SU-DHL-6 (cell line): ENCODE measurements around the gene UROC1.

Experiments used
- H2AFZ ChIP-seq: fragments of 200-600 bp; sonication (generic); 2 replicates; pipeline ENCODE4 v1.6.1; 2014; ENCODE audit warnings: low read depth, mild to moderate bottlenecking, moderate library complexity, mixed read lengths, antibody characterized with exemption, low read length; ENCODE audit not compliant: severe bottlenecking
- H3F3A ChIP-seq: fragments of 200-600 bp; shearing (Covaris generic); 2 replicates; pipeline ENCODE4 v1.6.0; 2016; ENCODE audit warnings: antibody characterized with exemption, mild to moderate bottlenecking; ENCODE audit not compliant: insufficient read depth
- H3K27ac ChIP-seq: fragments of 200-600 bp; sonication (generic); 2 replicates; pipeline ENCODE4 v1.5.1; 2016; ENCODE audit warnings: low read depth, mild to moderate bottlenecking, low read length, moderate library complexity, mixed read lengths
- H3K27me3 ChIP-seq: fragments of 200-600 bp; sonication (generic), shearing (Covaris generic); 2 replicates; pipeline ENCODE4 v1.6.0; 2014; ENCODE audit warnings: mild to moderate bottlenecking, low read length
- H3K36me3 ChIP-seq: fragments of 200-600 bp; sonication (generic); 2 replicates; pipeline ENCODE4 v1.6.1; 2014; ENCODE audit warnings: mild to moderate bottlenecking, low read length, mixed read lengths
- H3K4me2 ChIP-seq: fragments of 300-600, 200-600 bp; shearing (Covaris generic), sonication (generic); 2 replicates; pipeline ENCODE4 v1.6.0; 2014; ENCODE audit warnings: low read length, low read depth, mild to moderate bottlenecking; ENCODE audit not compliant: poor library complexity, severe bottlenecking
- H3K4me3 ChIP-seq: fragments of 200-600 bp; sonication (generic); 2 replicates; pipeline ENCODE4 v1.5.1; 2014; ENCODE audit warnings: antibody characterized with exemption, low read length, mild to moderate bottlenecking, mixed read lengths; ENCODE audit not compliant: insufficient read depth, poor library complexity, severe bottlenecking
- H3K79me2 ChIP-seq: fragments of 200-600 bp; sonication (generic); 2 replicates; pipeline ENCODE4 v1.6.1; 2014; ENCODE audit warnings: mild to moderate bottlenecking, low read length, moderate library complexity; ENCODE audit not compliant: insufficient read depth
- H3K9ac ChIP-seq: fragments of 200-600 bp; sonication (generic); 2 replicates; pipeline ENCODE4 v1.7.0; 2014; ENCODE audit warnings: mild to moderate bottlenecking, low read length
- H3K9me2 ChIP-seq: fragments of 200-600 bp; sonication (generic); replicated peaks from 2 replicates; pipeline ENCODE4 v1.6.1; 2014; ENCODE audit warnings: low read length; ENCODE audit not compliant: insufficient read depth
- H3K9me3 ChIP-seq: fragments of 200-600 bp; sonication (generic); 2 replicates; pipeline ENCODE4 v1.6.1; 2014; ENCODE audit warnings: low read length, mixed read lengths; ENCODE audit not compliant: insufficient read depth
- H4K20me1 ChIP-seq: fragments of 200-600 bp; sonication (generic); 2 replicates; pipeline ENCODE4 v1.6.1; 2014; ENCODE audit warnings: low read depth, mild to moderate bottlenecking, antibody characterized with exemption, low read length, moderate library complexity, mixed read lengths
- EZH2phosphoT487 ChIP-seq: fragments of 200-600 bp; sonication (generic), shearing (Covaris generic); conservative IDR thresholded peaks from 2 replicates; pipeline ENCODE4 v1.6.1; 2018; ENCODE audit warnings: mild to moderate bottlenecking, antibody characterized with exemption, low read length, moderate library complexity, mixed read lengths
- TF ChIP-seq, protein P1 (sequence below): fragments of 200-600 bp; sonication (generic); IDR thresholded peaks from one replicate; pipeline ENCODE4 v1.5.1; 2017; ENCODE audit warnings: antibody characterized with exemption, mild to moderate bottlenecking, low read length, moderate library complexity; ENCODE audit not compliant: insufficient read depth, poor library complexity, severe bottlenecking

Gene UROC1

DNA sequence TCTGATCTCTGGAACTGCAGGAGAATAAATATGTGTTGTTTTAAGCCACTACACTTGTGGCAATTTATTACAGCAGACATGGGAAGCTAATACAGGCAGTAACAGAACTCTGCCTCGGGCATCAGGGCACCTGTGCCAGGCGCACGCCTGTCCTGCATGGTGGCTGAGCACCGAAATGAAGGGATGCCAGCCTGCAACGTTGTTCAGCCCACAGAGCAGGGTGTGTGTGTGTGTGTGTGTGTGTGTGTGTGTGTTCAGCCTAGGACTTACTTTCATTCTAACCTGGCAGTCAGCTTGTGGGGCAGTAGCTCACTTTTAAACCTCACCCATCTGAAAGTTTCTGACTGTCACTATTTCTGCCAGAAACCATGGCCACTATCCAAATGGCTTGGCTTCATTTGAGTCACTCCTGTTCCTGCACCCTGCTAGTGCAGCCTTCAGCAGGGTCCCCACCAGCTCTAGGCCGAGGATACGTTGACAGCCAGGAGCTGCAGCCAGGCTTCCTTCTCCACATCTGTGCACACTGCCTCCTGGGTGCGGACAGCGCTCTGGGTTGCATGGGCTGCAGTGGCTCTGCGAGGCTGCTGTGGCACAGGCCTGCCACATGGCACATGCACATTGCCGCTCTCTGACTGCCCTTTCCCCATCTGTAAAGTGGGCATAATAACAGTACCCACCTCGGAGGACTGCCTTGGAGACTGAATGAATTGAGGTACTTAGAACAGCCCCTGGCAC, 4.5 kb downstream of the UROC1 start:
- Histone ChIP-seq H3K9me3 (no peaks in the 10 kb centered on the region), H4K20me1 (no peaks in the 10 kb centered on the region), H3K27ac (no peak overlapping the region), H3K36me3 (no peaks in the 10 kb centered on the region), H2AFZ (no peak overlapping the region), H3K9me2 (no peaks in the 10 kb centered on the region), H3K4me2 (no peak overlapping the region), H3K9ac (no peak overlapping the region), H3F3A (no peaks in the 10 kb centered on the region), H3K4me3 (no peak overlapping the region), H3K79me2 (no peaks in the 10 kb centered on the region), H3K27me3 (no peaks in the 10 kb centered on the region)
- TF ChIP-seq, protein P1, sequence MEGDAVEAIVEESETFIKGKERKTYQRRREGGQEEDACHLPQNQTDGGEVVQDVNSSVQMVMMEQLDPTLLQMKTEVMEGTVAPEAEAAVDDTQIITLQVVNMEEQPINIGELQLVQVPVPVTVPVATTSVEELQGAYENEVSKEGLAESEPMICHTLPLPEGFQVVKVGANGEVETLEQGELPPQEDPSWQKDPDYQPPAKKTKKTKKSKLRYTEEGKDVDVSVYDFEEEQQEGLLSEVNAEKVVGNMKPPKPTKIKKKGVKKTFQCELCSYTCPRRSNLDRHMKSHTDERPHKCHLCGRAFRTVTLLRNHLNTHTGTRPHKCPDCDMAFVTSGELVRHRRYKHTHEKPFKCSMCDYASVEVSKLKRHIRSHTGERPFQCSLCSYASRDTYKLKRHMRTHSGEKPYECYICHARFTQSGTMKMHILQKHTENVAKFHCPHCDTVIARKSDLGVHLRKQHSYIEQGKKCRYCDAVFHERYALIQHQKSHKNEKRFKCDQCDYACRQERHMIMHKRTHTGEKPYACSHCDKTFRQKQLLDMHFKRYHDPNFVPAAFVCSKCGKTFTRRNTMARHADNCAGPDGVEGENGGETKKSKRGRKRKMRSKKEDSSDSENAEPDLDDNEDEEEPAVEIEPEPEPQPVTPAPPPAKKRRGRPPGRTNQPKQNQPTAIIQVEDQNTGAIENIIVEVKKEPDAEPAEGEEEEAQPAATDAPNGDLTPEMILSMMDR = no peak
- TF ChIP-seq EZH2phosphoT487 = no peak

DNA sequence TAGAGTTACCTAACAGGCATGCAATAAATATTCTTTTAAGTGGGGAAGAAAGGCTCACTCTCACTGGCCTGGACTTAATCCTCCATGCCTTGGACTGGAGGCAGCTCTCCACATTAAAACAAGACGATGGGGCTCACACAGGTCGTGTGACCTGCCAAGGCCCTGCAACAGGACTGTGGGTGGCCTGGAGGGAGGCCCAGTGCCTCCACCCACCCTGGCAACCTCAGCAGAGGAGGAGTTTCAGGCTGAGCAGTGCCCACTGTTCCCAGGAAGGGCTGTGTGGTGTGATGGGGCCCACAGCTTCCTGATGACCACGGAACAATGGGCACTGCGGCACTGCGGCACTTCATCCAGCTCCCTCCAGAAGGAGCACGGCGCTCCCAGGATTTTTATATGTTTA, 5.5 kb downstream of the UROC1 start:
- TF ChIP-seq EZH2phosphoT487 = no peak
- TF ChIP-seq, protein P1 = no peak
- H3K4me2 ChIP-seq = no peak overlapping the region
- H3K79me2 ChIP-seq = no peaks in the 10 kb centered on the region
- no peak overlapping the region for H2AFZ ChIP-seq
- H4K20me1 ChIP-seq = no peaks in the 10 kb centered on the region
- no peaks in the 10 kb centered on the region for H3K36me3 ChIP-seq
- H3K9me3 ChIP-seq = no peaks in the 10 kb centered on the region
- H3K9me2 ChIP-seq = no peaks in the 10 kb centered on the region
- H3K9ac ChIP-seq = no peak overlapping the region
- no peaks in the 10 kb centered on the region for H3K27me3 ChIP-seq
- H3K4me3 ChIP-seq = no peak overlapping the region
- H3K27ac ChIP-seq = no peak overlapping the region
- no peaks in the 10 kb centered on the region for H3F3A ChIP-seq

DNA sequence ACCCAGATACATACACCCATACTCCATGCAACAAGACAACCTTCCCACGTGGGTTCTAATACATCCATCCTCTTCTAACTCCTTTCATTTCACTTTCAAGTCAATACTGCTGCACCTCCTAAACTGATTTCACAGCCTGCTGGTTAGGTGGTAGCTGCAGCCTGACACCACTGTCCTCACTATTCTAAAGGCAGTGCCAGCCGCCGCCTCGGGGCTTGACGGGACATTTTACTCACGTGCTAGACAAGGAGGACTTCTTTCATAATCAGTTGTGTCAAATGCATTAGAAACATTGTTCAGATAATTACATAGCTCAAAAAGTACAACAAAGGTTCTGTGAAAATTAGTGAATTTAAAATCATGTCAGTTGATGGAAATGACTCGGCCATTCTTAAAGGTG, 6.3 kb downstream of the UROC1 start:
- Histone ChIP-seq H3F3A (no peaks in the 10 kb centered on the region), H3K27me3 (no peaks in the 10 kb centered on the region), H3K27ac (no peak overlapping the region), H3K36me3 (no peaks in the 10 kb centered on the region), H3K9me2 (no peaks in the 10 kb centered on the region), H3K4me3 (no peak overlapping the region), H3K79me2 (no peaks in the 10 kb centered on the region), H3K9me3 (no peaks in the 10 kb centered on the region), H3K4me2 (no peak overlapping the region), H2AFZ (no peak overlapping the region), H3K9ac (no peak overlapping the region), H4K20me1 (no peaks in the 10 kb centered on the region)
- TF ChIP-seq, protein P1 = no peak
- no peak for TF ChIP-seq EZH2phosphoT487
